Thyroid gland (tissue), 4 donors: ENCODE data around the gene TTC21A. TPM values are rescaled to one million over a fixed set of nuclear protein-coding genes. Genes with fewer than 3 reads are reported as not detected.

Experiments used
- DNase-seq, 2 donors: peaks; one replicate each; pipeline ENCODE4 v3.0.0-alpha.2; 2019
- H3K27ac ChIP-seq, 3 donors: fragments of 200-600 bp; sonication (generic); 1 replicate in 2 of 3; 2 replicates in 1 of 3; pipeline ENCODE4 v1.5.1; 2016 to 2019; ENCODE audit warnings: mild to moderate bottlenecking in 1 of 3, moderate library complexity in 1 of 3
- H3K27me3 ChIP-seq: fragments of 200-600 bp; sonication (generic); one replicate; pipeline ENCODE4 v1.5.1; 2019
- H3K36me3 ChIP-seq, 2 donors: fragments of 200-600 bp; sonication (generic); one replicate each; pipeline ENCODE4 v1.5.1; 2016 to 2019
- H3K4me1 ChIP-seq, 2 donors: fragments of 200-600 bp; sonication (generic); one replicate each; pipeline ENCODE4 v1.5.1; 2017 to 2019
- H3K4me3 ChIP-seq, 3 donors: fragments of 200-600 bp; sonication (generic); replicated peaks in 1 of 3; 1 replicate in 2 of 3; 2 replicates in 1 of 3; pipeline ENCODE4 v1.5.1; 2016; ENCODE audit warnings: mild to moderate bottlenecking in 1 of 3
- H3K9me3 ChIP-seq: fragments of 200-600 bp; sonication (generic); one replicate; pipeline ENCODE4 v1.5.1; 2017
- POLR2A ChIP-seq, 2 donors: fragments of 450-650 bp; IDR thresholded peaks; one replicate each; pipeline ENCODE4 v1.6.1; 2017; ENCODE audit warnings: antibody characterized with exemption in 2 of 2, mild to moderate bottlenecking in 2 of 2, moderate library complexity in 1 of 2
- WGBS, 2 donors: methylation state at CpG; one replicate each; pipeline ENCODE4 v1.1.5; 2017; 5-methylcytosine and 5-hydroxymethylcytosine counted together
- intact Hi-C: fragments of 100-400 bp; cut with DNase I; formaldehyde crosslinking; loops from one replicate; pipeline ENCODE4 v1.15.1; 2023
- microRNA-seq: library from miRNA; unstranded; fragments of <30 nt; microRNA quantifications from one replicate; pipeline ENCODE4, GENCODE V29; 2016
- small RNA-seq: library from RNA; depleted of rRNA; stranded (forward); fragments of <200 nt; gene quantifications from one replicate; pipeline ENCODE3, GENCODE V24; 2016
- total RNA-seq, 4 donors: library from RNA; depleted of rRNA; stranded (reverse); fragments of >200 nt; gene quantifications; one replicate each; pipeline ENCODE4 v1.2.3, GENCODE V29; 2016
- TF ChIP-seq, protein P1 (sequence below), 6 experiments: fragments of 200-600 bp in 3 of 6; fragments of 450-650 bp in 3 of 6; sonication (generic) in 3 of 6; IDR thresholded peaks; one replicate each; pipeline ENCODE4 v1.5.1; 2016 to 2019; ENCODE audit warnings: antibody characterized with exemption in 6 of 6, mild to moderate bottlenecking in 2 of 6, inconsistent platforms in 1 of 6, moderate library complexity in 1 of 6

TTC21A gene
- total RNA-seq, 4 donors from 2014 or later: 8.9 to 17.8 (median 11.7) TPM

DNA sequence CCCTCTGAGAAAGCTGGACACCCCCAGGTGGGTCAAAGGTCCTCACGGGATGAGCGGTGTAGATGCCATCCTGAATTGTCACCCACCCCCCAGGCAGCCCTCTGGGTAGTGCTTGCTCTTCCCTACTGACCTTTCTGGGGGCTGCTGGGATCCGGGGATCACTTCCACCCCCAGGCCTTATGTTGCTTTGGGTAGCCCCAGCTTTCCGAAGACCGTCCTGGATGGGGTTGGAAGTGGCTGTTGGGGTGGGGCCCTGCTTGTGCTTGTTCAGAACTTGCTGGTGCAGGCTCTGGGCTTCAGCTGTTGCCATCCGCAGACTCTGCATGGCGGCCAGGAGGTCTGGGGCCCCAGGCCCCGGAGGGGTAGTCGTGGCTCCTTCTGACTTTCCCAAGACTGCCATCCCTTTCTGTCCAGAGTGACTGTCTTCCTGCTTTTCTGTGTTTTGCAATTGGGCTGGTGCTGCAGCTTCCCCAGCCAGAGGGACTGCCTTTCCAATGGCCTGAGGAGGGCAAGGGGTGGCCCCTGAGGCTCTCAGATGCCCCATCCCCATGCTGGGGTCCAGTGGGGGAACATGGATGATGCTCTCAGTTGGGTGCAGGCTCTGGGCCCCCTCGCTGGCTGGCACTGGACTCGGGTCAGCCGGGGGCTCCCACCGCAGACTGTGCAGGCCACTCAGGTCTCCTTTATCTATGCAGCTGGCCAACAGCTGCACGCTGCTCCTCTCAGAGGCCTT, 78.6 kb downstream of the TTC21A start:
- 91 to 99% methylated on average over 8 to 11 of the region's 14 CpGs for WGBS, 2 donors
- intact Hi-C loops: loop anchor here (10.0 kb wide), 1 partner anchor 199 kb away; the partner anchor contains the start of gene SLC25A38
- Histone ChIP-seq H3K4me3 (no peak overlapping the region), H3K9me3 (no peaks in the 10 kb centered on the region), H3K27me3 (no peaks in the 10 kb centered on the region), H3K27ac (no peak overlapping the region), H3K36me3 (no peaks in the 10 kb centered on the region), H3K4me1 (peaks cover 18 to 38% of the 10 kb centered on the region in 2 donors)
- no peak for DNase-seq
- TF ChIP-seq POLR2A (IDR thresholded peaks at IDR 0.05): no peak
- TF ChIP-seq, protein P1, sequence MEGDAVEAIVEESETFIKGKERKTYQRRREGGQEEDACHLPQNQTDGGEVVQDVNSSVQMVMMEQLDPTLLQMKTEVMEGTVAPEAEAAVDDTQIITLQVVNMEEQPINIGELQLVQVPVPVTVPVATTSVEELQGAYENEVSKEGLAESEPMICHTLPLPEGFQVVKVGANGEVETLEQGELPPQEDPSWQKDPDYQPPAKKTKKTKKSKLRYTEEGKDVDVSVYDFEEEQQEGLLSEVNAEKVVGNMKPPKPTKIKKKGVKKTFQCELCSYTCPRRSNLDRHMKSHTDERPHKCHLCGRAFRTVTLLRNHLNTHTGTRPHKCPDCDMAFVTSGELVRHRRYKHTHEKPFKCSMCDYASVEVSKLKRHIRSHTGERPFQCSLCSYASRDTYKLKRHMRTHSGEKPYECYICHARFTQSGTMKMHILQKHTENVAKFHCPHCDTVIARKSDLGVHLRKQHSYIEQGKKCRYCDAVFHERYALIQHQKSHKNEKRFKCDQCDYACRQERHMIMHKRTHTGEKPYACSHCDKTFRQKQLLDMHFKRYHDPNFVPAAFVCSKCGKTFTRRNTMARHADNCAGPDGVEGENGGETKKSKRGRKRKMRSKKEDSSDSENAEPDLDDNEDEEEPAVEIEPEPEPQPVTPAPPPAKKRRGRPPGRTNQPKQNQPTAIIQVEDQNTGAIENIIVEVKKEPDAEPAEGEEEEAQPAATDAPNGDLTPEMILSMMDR (IDR thresholded peaks at IDR 0.05): no peak

DNA sequence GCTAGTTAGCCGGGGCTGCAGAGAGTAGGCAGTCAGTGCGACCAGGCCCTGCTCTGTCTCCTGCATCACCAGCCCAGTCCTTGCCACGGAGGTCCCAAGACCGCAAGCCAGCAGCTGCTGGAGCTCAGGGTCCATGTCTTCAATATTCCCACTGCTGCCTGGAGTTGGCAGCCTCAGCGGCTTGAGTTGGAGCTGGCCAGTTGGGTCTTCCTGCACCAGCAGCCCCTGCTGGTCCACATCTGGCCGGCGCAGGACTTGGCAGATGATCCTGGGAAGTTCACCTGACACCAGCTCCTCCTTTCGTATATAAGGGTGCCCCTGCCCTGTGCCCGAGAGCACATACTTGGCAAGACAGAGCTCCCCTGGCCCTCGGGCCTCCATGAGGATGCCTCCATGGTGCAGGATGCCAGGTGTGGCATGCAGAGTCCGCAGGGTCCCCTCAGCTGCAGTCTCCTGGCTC, 79.2 kb downstream of the TTC21A start:
- Histone ChIP-seq H3K36me3 (no peaks in the 10 kb centered on the region), H3K4me1 (peaks cover 18 to 32% of the 10 kb centered on the region in 2 donors), H3K27me3 (no peaks in the 10 kb centered on the region), H3K4me3 (no peak overlapping the region), H3K27ac (no peak overlapping the region), H3K9me3 (no peaks in the 10 kb centered on the region)
- DNase-seq: no peak
- intact Hi-C loops: loop anchor here (10.0 kb wide), 1 partner anchor 198 kb away; the partner anchor contains the start of gene SLC25A38
- 87 to 90% methylated on average over 3 to 8 of the region's 11 CpGs for WGBS, 2 donors
- TF ChIP-seq POLR2A (IDR thresholded peaks at IDR 0.05): no peak
- TF ChIP-seq, protein P1 (IDR thresholded peaks at IDR 0.05): no peak

- no peak for TF ChIP-seq POLR2A (IDR thresholded peaks at IDR 0.05)
- TF ChIP-seq, protein P1 (IDR thresholded peaks at IDR 0.05): no peak
- no peaks in the 10 kb centered on the region for H3K36me3 ChIP-seq
These were observed 80.1 kb downstream of the TTC21A start for GRCh38 chr3:39187372-39188155.

More at GRCh38 chr3:39187372-39188155, 80.1 kb downstream of the TTC21A start:
- Histone ChIP-seq H3K27me3 (no peaks in the 10 kb centered on the region), H3K4me3 (no peak overlapping the region), H3K9me3 (no peaks in the 10 kb centered on the region), H3K4me1 (peaks cover 10 to 25% of the 10 kb centered on the region in 2 donors), H3K27ac (no peak overlapping the region)
- no peak for DNase-seq
- 90 to 93% methylated on average over 22 to 23 of the region's 23 CpGs for WGBS, 2 donors
- intact Hi-C loops: loop anchor here (10.0 kb wide), 1 partner anchor 197 kb away; the partner anchor contains the start of gene SLC25A38

Small RNA genes lying within 50 kb of the gene (microRNA-seq; reads per million reads assigned to microRNA genes)
- gene MIR6822: not detected

Small RNA genes lying within 50 kb of the gene (small RNA-seq; reads per million reads assigned to genes)
- not detected for gene RF00017

Other genes with a start within 250 kb of the TTC21A start
- under 1 TPM; 0.13 to 0.33 (median 0.14) TPM for gene SCN11A, start 55.7 kb upstream of the TTC21A start, total RNA-seq
- gene WDR48, start 55.7 kb upstream of the TTC21A start, total RNA-seq: 10 to 100 TPM; 49.8 to 83.2 (median 69.3) TPM
- 100 to 1,000 TPM in 2 of 4 donors, 10 to 100 TPM in 2; 64.6 to 105 (median 101) TPM for gene GORASP1, start 53 bp upstream of the TTC21A start, total RNA-seq
- 10 to 100 TPM; 33.5 to 81.0 (median 36.7) TPM for gene CSRNP1, start 45.9 kb downstream of the TTC21A start, total RNA-seq
- gene XIRP1, start 84.9 kb downstream of the TTC21A start, total RNA-seq: not detected
- 1 to 10 TPM in 2 of 4 donors, under 1 TPM in 1, not detected in 1; 0.27 to 1.9 (median 1.1) TPM for gene CX3CR1, start 172.4 kb downstream of the TTC21A start, total RNA-seq
- gene CCR8, start 222.0 kb downstream of the TTC21A start, total RNA-seq: not detected